Endothelial cell (in vitro differentiated cells): ENCODE results near the gene TRIM25. TPM values are rescaled to one million over a fixed set of nuclear protein-coding genes. Genes with fewer than 3 reads are reported as not detected.

ENCODE experiments used
- DNase-seq: peaks from one replicate; pipeline ENCODE4 v3.0.0; 2021; ENCODE audit warnings: low spot score
- H3K27ac Mint-ChIP-seq: one replicate; pipeline ENCODE4 v1.8.0; 2021; ENCODE audit warnings: mixed read lengths, inconsistent platforms; ENCODE audit not compliant: unreplicated experiment
- H3K27me3 Mint-ChIP-seq: one replicate; pipeline ENCODE4 v1.8.0; 2021; ENCODE audit warnings: mild to moderate bottlenecking, moderate library complexity, mixed read lengths, inconsistent platforms; ENCODE audit not compliant: unreplicated experiment
- H3K36me3 Mint-ChIP-seq: one replicate; pipeline ENCODE4 v1.8.0; 2021; ENCODE audit warnings: mild to moderate bottlenecking, low read depth, mixed read lengths, inconsistent platforms; ENCODE audit not compliant: unreplicated experiment
- H3K4me1 Mint-ChIP-seq: one replicate; pipeline ENCODE4 v1.8.0; 2021; ENCODE audit warnings: mild to moderate bottlenecking, mixed read lengths, inconsistent platforms; ENCODE audit not compliant: unreplicated experiment
- H3K4me3 Mint-ChIP-seq: one replicate; pipeline ENCODE4 v1.8.0; 2021; ENCODE audit warnings: mild to moderate bottlenecking, mixed read lengths, inconsistent platforms; ENCODE audit not compliant: unreplicated experiment
- H3K9me3 Mint-ChIP-seq: one replicate; pipeline ENCODE4 v1.8.0; 2021; ENCODE audit warnings: mixed read lengths, inconsistent platforms; ENCODE audit not compliant: unreplicated experiment
- CTCF ChIP-seq: fragments of 200-600 bp; sonication (generic); IDR thresholded peaks from one replicate; pipeline ENCODE4 v1.5.0; 2021; ENCODE audit warnings: antibody characterized with exemption; ENCODE audit not compliant: unreplicated experiment
- total RNA-seq: library from RNA; stranded (reverse); fragmentation: NEBNext Ultra II Directional; extraction: Animal tissue kit (Norgen Biotek cat#: 25700); gene quantifications from one replicate; pipeline ENCODE4 v1.2.1, GENCODE V29; 2021; ENCODE audit not compliant: unreplicated experiment

Gene TRIM25
- total RNA-seq, 1 donor from 2014 or later, result 13.8 TPM

- Mint-ChIP-seq H3K4me3 (no peak overlapping the region), H3K36me3 (peaks cover 32% of the 10 kb centered on the region), H3K27ac (no peak overlapping the region), H3K9me3 (no peaks in the 10 kb centered on the region), H3K4me1 (no peaks in the 10 kb centered on the region), H3K27me3 (no peaks in the 10 kb centered on the region)
- no peak for DNase-seq
- no peak for TF ChIP-seq CTCF
Observed at GRCh38 chr17:56937687-56938086, 23.8 kb upstream of the TRIM25 start.

DNA sequence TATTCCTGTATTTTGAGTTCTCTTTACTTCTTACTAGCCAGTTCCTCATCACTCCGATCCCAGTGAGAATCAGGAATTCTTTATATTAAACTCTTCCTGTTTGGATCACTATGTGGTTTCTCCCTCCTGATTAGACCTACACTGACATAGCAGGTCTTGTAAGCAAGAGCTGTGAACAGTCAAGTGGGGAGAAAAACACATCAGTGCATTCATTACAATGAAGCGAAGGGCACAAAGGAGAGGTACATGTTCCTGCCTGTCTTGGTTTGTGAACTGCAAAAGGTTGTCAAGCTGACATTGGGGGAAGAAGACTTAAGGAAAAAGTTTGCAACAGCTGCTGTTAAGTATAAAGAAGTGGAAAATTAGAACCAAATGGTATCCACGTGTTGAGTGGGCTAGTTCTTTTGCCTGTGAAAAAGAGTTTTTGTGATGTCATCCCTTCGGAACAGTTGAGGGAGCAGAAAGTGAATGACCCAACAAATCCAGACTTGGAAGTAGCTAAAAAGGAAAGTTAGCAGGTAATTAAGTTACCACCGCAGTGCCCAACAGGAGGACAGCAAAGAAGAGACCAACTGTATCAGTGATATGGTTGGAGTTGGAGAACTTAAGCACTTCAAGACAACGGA, 23.0 kb upstream of the TRIM25 start:
- TF ChIP-seq CTCF, result no peak
- DNase-seq, result no peak

GRCh38 chr17:56935461-56935860, 21.6 kb upstream of the TRIM25 start:
- H3K36me3 Mint-ChIP-seq, result peaks cover 25% of the 10 kb centered on the region
- H3K9me3 Mint-ChIP-seq, result no peaks in the 10 kb centered on the region
- H3K27me3 Mint-ChIP-seq, result no peaks in the 10 kb centered on the region
- DNase-seq, result no peak
- no peaks in the 10 kb centered on the region for H3K4me1 Mint-ChIP-seq
- TF ChIP-seq CTCF, result no peak
- H3K27ac Mint-ChIP-seq, result no peak overlapping the region
- H3K4me3 Mint-ChIP-seq, result no peak overlapping the region

More for the DNA sequence above, 23.0 kb upstream of the TRIM25 start:
- H3K36me3 Mint-ChIP-seq, result peaks cover 30% of the 10 kb centered on the region
- no peaks in the 10 kb centered on the region for H3K9me3 Mint-ChIP-seq
- H3K4me3 Mint-ChIP-seq, result no peak overlapping the region
- H3K4me1 Mint-ChIP-seq, result no peaks in the 10 kb centered on the region
- H3K27ac Mint-ChIP-seq, result no peak overlapping the region
- H3K27me3 Mint-ChIP-seq, result no peaks in the 10 kb centered on the region

DNA sequence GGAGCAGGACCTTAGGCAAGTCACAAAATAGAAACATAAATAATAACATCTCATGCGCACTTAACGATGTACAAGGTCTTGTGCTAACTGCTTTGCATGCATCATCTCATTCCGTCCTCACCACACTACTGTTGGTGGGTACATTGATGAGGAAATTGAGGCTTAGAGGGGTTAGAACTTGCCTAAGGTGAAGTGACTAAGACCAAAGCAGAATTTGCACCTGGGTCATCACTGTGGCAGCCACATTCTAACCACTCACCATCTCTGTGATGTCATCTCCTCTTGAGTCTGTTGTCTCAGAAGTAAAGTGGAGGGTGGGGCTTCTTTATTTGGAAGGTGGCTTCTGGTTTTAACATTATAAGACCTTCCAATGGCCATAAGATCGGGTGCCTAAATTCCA, 20.4 kb upstream of the TRIM25 start:
- H3K27me3 Mint-ChIP-seq, result no peaks in the 10 kb centered on the region
- TF ChIP-seq CTCF, result no peak
- H3K4me1 Mint-ChIP-seq, result no peaks in the 10 kb centered on the region
- H3K27ac Mint-ChIP-seq, result no peak overlapping the region
- no peak for DNase-seq
- H3K36me3 Mint-ChIP-seq, result peaks cover 25% of the 10 kb centered on the region
- no peaks in the 10 kb centered on the region for H3K9me3 Mint-ChIP-seq
- peak overlapping the region; percentile 51 for H3K4me3 Mint-ChIP-seq

- Mint-ChIP-seq H3K27ac (no peak overlapping the region), H3K36me3 (peaks cover 22% of the 10 kb centered on the region), H3K4me3 (no peak overlapping the region), H3K4me1 (no peaks in the 10 kb centered on the region), H3K27me3 (no peaks in the 10 kb centered on the region), H3K9me3 (no peaks in the 10 kb centered on the region)
- no peak for DNase-seq
- TF ChIP-seq CTCF, result no peak
Observed at GRCh38 chr17:56933868-56934267, 20.0 kb upstream of the TRIM25 start.
